ENCODE data around the gene TENM3.

The TENM3 gene

GRCh38 chr4:182343453-182343852, 100.3 kb downstream of the TENM3 start:
- TF ChIP-seq, protein P1, sequence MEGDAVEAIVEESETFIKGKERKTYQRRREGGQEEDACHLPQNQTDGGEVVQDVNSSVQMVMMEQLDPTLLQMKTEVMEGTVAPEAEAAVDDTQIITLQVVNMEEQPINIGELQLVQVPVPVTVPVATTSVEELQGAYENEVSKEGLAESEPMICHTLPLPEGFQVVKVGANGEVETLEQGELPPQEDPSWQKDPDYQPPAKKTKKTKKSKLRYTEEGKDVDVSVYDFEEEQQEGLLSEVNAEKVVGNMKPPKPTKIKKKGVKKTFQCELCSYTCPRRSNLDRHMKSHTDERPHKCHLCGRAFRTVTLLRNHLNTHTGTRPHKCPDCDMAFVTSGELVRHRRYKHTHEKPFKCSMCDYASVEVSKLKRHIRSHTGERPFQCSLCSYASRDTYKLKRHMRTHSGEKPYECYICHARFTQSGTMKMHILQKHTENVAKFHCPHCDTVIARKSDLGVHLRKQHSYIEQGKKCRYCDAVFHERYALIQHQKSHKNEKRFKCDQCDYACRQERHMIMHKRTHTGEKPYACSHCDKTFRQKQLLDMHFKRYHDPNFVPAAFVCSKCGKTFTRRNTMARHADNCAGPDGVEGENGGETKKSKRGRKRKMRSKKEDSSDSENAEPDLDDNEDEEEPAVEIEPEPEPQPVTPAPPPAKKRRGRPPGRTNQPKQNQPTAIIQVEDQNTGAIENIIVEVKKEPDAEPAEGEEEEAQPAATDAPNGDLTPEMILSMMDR (IDR thresholded peaks at IDR 0.05; ENCODE audit: insufficient read depth, missing control alignments) = no peak
- FAIRE-seq = no peak

GRCh38 chr4:182344968-182345367, 101.8 kb downstream of the TENM3 start:
- no peak for DNase-seq (ENCODE audit: insufficient read length, low spot score)
- no peak for FAIRE-seq
- TF ChIP-seq, protein P1 (IDR thresholded peaks at IDR 0.05; ENCODE audit: insufficient read depth, missing control alignments) = no peak

More at GRCh38 chr4:182343453-182343852, 100.3 kb downstream of the TENM3 start:
- no peak for DNase-seq (ENCODE audit: insufficient read length, low spot score)

GRCh38 chr4:182346250-182346649, 103.0 kb downstream of the TENM3 start:
- TF ChIP-seq, protein P1 (IDR thresholded peaks at IDR 0.05; ENCODE audit: insufficient read depth, missing control alignments) = no peak
- DNase-seq (ENCODE audit: insufficient read length, low spot score) (no peak), FAIRE-seq (no peak)

DNA sequence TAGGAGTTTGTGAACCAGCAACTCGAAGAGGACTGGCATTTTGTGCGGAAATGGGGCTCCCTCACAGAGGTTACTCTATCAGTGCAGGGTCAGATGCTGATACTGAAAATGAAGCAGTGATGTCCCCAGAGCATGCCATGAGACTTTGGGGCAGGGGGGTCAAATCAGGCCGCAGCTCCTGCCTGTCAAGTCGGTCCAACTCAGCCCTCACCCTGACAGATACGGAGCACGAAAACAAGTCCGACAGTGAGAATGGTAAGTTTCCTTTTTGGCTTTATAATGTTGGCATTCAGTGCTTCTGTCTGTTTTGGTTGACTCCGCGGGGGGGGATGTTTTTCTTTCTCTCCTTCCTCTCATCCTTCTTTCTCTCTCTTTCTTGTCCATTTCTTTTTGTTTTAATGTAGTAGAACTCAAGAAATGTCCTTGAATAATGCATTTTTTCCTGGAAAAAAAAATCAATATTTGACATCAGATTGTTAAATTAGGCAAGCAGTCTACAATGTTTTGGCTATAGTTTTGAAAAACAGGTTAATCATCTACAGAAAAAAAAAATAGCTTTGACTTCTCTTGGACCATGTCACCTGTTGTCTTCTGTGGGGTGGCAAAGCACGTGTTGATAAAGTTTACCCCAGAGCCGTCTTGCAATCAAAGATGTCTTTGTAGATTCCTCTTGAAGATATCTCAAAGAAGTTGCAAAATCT, 103.6 kb downstream of the TENM3 start:
- no peak for DNase-seq (ENCODE audit: insufficient read length, low spot score)
- TF ChIP-seq, protein P1 (IDR thresholded peaks at IDR 0.05; ENCODE audit: insufficient read depth, missing control alignments) = no peak
- FAIRE-seq = no peak

- DNase-seq (ENCODE audit: insufficient read length, low spot score) (no peak), FAIRE-seq (no peak)
- TF ChIP-seq, protein P1 (IDR thresholded peaks at IDR 0.05; ENCODE audit: insufficient read depth, missing control alignments) = no peak
Observed at GRCh38 chr4:182348779-182349326, 105.7 kb downstream of the TENM3 start.

- DNase-seq (ENCODE audit: insufficient read length, low spot score) (no peak), FAIRE-seq (no peak)
- TF ChIP-seq, protein P1 (IDR thresholded peaks at IDR 0.05; ENCODE audit: insufficient read depth, missing control alignments) = no peak
Observed at GRCh38 chr4:182350041-182350440, 106.8 kb downstream of the TENM3 start.

- no peak for FAIRE-seq
- TF ChIP-seq, protein P1 (IDR thresholded peaks at IDR 0.05; ENCODE audit: insufficient read depth, missing control alignments) = no peak
- DNase-seq (ENCODE audit: insufficient read length, low spot score) = no peak
Observed at GRCh38 chr4:182351485-182351884, 108.3 kb downstream of the TENM3 start.

All from D721Med (cell line).